Body of pancreas (tissue), 4 donors: ENCODE measurements around the gene METRNL. TPM values are rescaled to one million over a fixed set of nuclear protein-coding genes. Genes with fewer than 3 reads are reported as not detected.

Experiments
- ATAC-seq: fragments of 150-250 bp; one replicate; pipeline ENCODE4 v1.9.1; 2016
- DNase-seq, 4 donors: peaks; one replicate each; pipeline ENCODE4 v3.0.0-alpha.2; 2019
- H3K27ac ChIP-seq, 4 donors: fragments of 200-600 bp; sonication (generic); 1 replicate in 3 of 4; 2 replicates in 1 of 4; pipeline versions ENCODE4 v1.5.1 to v1.6.1; 2016 to 2019; ENCODE audit warnings: mild to moderate bottlenecking in 1 of 4, mixed read lengths in 1 of 4, moderate library complexity in 1 of 4
- H3K27me3 ChIP-seq, 2 donors: fragments of 200-600 bp; sonication (generic); one replicate each; pipeline ENCODE4 v1.6.0; 2016; ENCODE audit warnings: mild to moderate bottlenecking in 1 of 2
- H3K36me3 ChIP-seq, 2 donors: fragments of 200-600 bp; sonication (generic); replicated peaks in 1 of 2; 2 replicates each; pipeline ENCODE4 v1.5.1; 2016; ENCODE audit warnings: low read depth in 2 of 2; ENCODE audit not compliant: insufficient read depth in 1 of 2
- H3K4me1 ChIP-seq: fragments of 200-600 bp; sonication (generic); one replicate; pipeline ENCODE4 v1.6.0; 2016
- H3K4me3 ChIP-seq, 2 donors: fragments of 200-600 bp; sonication (generic); 1 replicate in 1 of 2; 2 replicates in 1 of 2; pipeline ENCODE4 v1.5.1; 2016 to 2019
- H3K9me3 ChIP-seq, 3 donors: fragments of 200-600 bp; sonication (generic); 1 replicate in 2 of 3; 2 replicates in 1 of 3; pipeline ENCODE4 v1.5.1; 2016
- POLR2A ChIP-seq, 3 donors: fragments of 450-650 bp; IDR thresholded peaks; one replicate each; pipeline ENCODE4 v1.6.1; 2016; ENCODE audit warnings: antibody characterized with exemption in 3 of 3, mild to moderate bottlenecking in 2 of 3
- WGBS, 2 donors: methylation state at CpG; one replicate each; pipeline ENCODE4 v1.1.5; 2017; 5-methylcytosine and 5-hydroxymethylcytosine counted together
- intact Hi-C: fragments of 100-400 bp; cut with DNase I; formaldehyde crosslinking; loops from one replicate; pipeline ENCODE4 v1.15.1; 2023
- total RNA-seq, 2 donors: library from RNA; depleted of rRNA; stranded (reverse); fragments of >200 nt; gene quantifications; one replicate each; pipeline ENCODE4 v1.1.0, GENCODE V29; 2016
- TF ChIP-seq, protein P1 (sequence below), 7 experiments: fragments of 450-650 bp in 4 of 7; fragments of 200-600 bp in 3 of 7; sonication (generic) in 3 of 7; IDR thresholded peaks; one replicate each; pipeline ENCODE4 v1.5.1; 2016 to 2019; ENCODE audit warnings: antibody characterized with exemption in 7 of 7

The METRNL gene
- total RNA-seq, 2 donors from 2014 or later: 21.3 to 26.4 TPM

DNA sequence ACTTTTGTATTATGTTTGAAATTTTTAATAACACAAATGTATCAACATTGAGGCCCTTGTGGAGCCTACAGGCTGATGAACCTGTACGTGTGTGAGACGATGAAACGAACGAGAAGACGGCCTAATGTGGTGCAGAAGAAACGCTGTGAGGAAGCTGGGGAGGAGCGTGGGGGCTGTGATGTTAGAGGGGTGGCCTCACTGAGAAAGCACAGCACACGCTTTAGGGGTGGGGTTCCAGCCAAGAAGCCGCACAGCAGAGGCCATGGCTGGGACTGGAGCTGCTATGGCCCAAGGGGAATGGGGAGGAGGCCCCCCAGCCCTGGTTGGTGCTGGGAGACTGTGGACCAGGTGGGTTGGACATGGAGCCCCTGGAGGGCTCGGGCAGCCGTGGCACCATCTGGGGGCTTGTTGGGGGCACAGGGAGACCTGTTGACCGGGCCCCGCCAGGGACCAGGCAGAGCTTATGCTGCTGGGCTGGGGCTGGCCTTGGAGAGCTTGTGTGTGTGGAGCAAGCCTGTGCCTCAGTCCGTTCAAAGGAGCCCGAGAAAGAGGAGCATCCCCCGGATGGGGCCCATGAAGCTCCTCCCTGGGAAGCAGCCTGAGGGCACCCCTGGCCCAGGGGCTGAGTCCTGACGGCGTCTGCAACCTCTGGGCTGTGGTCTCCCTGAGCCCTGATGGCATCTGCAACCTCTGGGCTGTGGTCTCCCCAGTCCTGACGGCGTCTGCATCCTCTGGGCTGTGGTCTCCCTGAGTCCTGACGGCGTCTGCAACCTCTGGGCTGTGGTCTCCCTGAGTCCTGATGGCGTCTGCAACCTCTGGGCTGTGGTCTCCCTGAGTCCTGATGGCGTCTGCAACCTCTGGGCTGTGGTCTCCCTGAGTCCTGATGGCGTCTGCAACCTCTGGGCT lies 44.7 kb downstream of the METRNL start:
- intact Hi-C loops: no loop called here
- Histone ChIP-seq H3K4me1 (no peaks in the 10 kb centered on the region), H3K27me3 (no peaks in the 10 kb centered on the region), H3K36me3 (no peaks in the 10 kb centered on the region), H3K9me3 (no peaks in the 10 kb centered on the region), H3K4me3 (no peak overlapping the region), H3K27ac (no peak overlapping the region)
- ATAC-seq (no peak), DNase-seq (no peak)
- TF ChIP-seq, protein P1, sequence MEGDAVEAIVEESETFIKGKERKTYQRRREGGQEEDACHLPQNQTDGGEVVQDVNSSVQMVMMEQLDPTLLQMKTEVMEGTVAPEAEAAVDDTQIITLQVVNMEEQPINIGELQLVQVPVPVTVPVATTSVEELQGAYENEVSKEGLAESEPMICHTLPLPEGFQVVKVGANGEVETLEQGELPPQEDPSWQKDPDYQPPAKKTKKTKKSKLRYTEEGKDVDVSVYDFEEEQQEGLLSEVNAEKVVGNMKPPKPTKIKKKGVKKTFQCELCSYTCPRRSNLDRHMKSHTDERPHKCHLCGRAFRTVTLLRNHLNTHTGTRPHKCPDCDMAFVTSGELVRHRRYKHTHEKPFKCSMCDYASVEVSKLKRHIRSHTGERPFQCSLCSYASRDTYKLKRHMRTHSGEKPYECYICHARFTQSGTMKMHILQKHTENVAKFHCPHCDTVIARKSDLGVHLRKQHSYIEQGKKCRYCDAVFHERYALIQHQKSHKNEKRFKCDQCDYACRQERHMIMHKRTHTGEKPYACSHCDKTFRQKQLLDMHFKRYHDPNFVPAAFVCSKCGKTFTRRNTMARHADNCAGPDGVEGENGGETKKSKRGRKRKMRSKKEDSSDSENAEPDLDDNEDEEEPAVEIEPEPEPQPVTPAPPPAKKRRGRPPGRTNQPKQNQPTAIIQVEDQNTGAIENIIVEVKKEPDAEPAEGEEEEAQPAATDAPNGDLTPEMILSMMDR (IDR thresholded peaks at IDR 0.05): no peak
- TF ChIP-seq POLR2A (IDR thresholded peaks at IDR 0.05): no peak
- 69 to 84% methylated on average over 13 to 23 of the region's 25 CpGs for WGBS, 2 donors

DNA sequence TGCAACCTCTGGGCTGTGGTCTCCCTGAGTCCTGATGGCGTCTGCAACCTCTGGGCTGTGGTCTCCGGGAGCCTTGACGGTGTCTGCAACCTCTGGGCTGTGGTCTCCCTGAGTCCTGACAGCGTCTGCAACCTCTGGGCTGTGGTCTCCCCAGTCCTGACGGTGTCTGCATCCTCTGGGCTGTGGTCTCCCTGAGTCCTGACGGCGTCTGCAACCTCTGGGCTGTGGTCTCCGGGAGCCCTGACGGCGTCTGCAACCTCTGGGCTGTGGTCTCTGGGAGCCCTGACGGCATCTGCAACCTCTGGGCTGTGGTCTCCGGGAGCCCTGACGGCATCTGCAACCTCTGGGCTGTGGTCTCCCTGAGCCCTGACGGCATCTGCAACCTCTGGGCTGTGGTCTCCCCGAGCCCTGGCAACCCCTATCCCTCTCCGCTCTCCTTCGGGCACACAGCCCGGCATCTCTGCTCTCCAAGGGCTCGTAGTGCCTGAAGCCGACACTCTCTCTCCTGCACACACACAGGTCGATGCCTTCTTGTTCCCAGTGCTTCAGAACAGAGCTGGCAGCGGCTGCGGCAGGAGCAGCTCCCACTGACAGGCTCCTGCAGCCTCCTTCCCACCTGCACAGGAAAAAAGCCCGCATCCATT lies 45.6 kb downstream of the METRNL start:
- WGBS, 2 donors: 52 to 59% methylated on average over 9 to 24 of the region's 24 CpGs
- DNase-seq: no peak
- no peaks in the 10 kb centered on the region for H3K27me3 ChIP-seq
- no peak overlapping the region for H3K27ac ChIP-seq
- intact Hi-C loops: no loop called here
- no peaks in the 10 kb centered on the region for H3K36me3 ChIP-seq
- ATAC-seq: no peak
- no peaks in the 10 kb centered on the region for H3K4me1 ChIP-seq
- TF ChIP-seq POLR2A (IDR thresholded peaks at IDR 0.05): no peak
- TF ChIP-seq, protein P1 (IDR thresholded peaks at IDR 0.05): no peak
- H3K9me3 ChIP-seq: no peaks in the 10 kb centered on the region
- no peak overlapping the region for H3K4me3 ChIP-seq

DNA sequence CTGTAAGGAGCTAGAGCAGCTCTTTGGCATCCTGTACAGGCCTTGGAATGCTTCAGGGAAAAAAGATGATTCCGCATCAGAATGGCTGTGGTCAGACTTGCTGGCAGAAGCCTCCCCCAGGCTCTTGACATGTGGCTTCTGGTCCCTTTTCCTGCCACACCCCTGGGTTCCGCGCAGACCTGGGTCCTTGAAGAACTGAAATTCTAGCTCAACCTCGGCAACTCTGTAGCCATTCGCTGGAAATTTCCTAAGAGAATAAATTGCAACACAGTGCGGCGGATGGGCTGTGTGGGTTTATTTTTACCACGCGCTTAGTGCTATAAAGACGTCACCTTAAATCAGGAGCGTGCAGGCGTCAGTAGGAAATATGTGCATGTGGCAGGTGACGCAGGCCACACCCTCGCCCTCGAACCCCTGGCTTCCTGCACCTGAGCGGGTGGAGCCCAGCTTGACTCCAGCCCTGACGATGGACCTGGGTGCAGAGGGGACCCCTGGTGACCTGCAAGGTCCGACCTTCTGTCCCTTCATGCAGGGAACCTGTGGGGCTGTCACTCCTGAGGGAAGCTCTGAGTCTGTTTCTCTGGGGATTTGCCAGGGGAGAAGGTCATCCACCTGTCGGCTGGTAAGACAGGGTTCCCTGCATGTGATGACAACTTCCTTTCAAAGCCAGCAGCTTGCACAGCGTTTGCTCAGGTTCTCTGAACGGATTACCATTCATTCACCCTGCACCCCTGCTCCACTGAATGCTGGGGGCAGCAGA lies 46.3 kb downstream of the METRNL start:
- Histone ChIP-seq H3K4me3 (no peak overlapping the region), H3K9me3 (no peaks in the 10 kb centered on the region), H3K27ac (no peak overlapping the region), H3K36me3 (no peaks in the 10 kb centered on the region), H3K27me3 (no peaks in the 10 kb centered on the region), H3K4me1 (no peaks in the 10 kb centered on the region)
- peak in 1 of 3 donors; percentile 21 for TF ChIP-seq POLR2A (IDR thresholded peaks at IDR 0.05)
- TF ChIP-seq, protein P1 (IDR thresholded peaks at IDR 0.05): no peak
- ATAC-seq: no peak
- DNase-seq: peak in 1 of 4 donors; percentile 72
- WGBS, 2 donors: 42 to 85% methylated on average over 11 to 21 of the region's 21 CpGs
- intact Hi-C loops: no loop called here

DNA sequence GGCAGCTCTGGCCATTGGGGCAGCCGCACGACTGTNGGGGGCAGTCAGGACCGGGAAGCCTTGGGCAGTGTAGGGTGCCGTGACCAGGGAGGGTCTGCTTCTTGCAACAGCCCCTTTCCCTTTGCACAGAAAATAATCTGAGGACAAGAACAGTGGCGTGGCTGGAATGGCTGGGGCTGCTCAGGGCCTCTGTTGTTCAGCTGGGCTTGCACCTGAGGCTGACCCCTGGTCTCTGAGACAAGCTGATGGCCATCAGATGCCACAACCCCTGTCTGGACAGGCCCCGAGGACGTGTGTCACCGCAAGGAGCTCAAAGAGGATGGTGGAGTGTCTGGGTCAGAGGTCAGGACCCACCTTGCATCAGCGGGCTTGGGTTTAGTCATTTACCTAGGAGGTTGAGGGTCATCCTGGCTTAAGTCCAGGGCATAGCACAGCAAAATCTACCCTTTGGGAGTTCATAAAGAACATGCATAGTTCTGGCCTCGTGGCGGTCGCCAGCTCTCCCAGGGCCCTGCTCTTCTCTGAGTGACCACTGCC lies 46.9 kb downstream of the METRNL start:
- intact Hi-C loops: no loop called here
- no peaks in the 10 kb centered on the region for H3K4me1 ChIP-seq
- H3K27ac ChIP-seq: no peak overlapping the region
- TF ChIP-seq, protein P1 (IDR thresholded peaks at IDR 0.05): no peak
- no peak for TF ChIP-seq POLR2A (IDR thresholded peaks at IDR 0.05)
- no peaks in the 10 kb centered on the region for H3K9me3 ChIP-seq
- H3K36me3 ChIP-seq: no peaks in the 10 kb centered on the region
- no peak for ATAC-seq
- no peak overlapping the region for H3K4me3 ChIP-seq
- DNase-seq: no peak
- WGBS, 2 donors: 78 to 86% methylated on average over 5 to 12 of the region's 12 CpGs
- H3K27me3 ChIP-seq: no peaks in the 10 kb centered on the region
